H1 (cell line): ENCODE measurements around the gene CACNA1F. TPM values are rescaled to one million over a fixed set of nuclear protein-coding genes. Genes with fewer than 3 reads are reported as not detected.
A peak's percentile ranks its signal among the peaks of the same experiment; 100 is the strongest.

ENCODE experiments used
- CTCF ChIA-PET: fragments of 300-600 bp; sonication (Branson Sonifier 250); formaldehyde crosslinking; loops from one replicate; lab custom pipeline; 2021; ENCODE audit not compliant: partially characterized antibody; lab: Charles Lee
- POLR2A ChIA-PET: fragments of 300-600 bp; sonication (Branson Sonifier 250); formaldehyde crosslinking; loops from one replicate; lab custom pipeline; 2021; ENCODE audit warnings: inconsistent platforms; ENCODE audit not compliant: partially characterized antibody; lab: Charles Lee
- DNase-seq, 2 experiments: peaks; one replicate each; pipeline versions ENCODE4 v3.0.0 to v3.0.0-alpha.2; 2010 to 2022; ENCODE audit warnings: low spot score in 2 of 2, low read depth in 1 of 2, mixed read lengths in 1 of 2
- FAIRE-seq: peaks from 2 replicates; lab custom pipeline; 2011; peaks lifted over from hg19 to GRCh38; lab: Jason Lieb, UNC
- H2AFZ ChIP-seq: 2 replicates; pipeline ENCODE4 v1.8.1; 2012; ENCODE audit warnings: low read length, inconsistent platforms
- H2AK5ac ChIP-seq: 2 replicates; pipeline ENCODE4 v1.6.1; 2013; ENCODE audit warnings: low read depth, low read length
- H2BK120ac ChIP-seq: replicated peaks from 2 replicates; pipeline ENCODE3; 2013; ENCODE audit warnings: low read depth, low read length, inconsistent platforms
- H2BK12ac ChIP-seq: 2 replicates; pipeline ENCODE4 v1.6.1; 2013; ENCODE audit warnings: low read depth, low read length
- H2BK15ac ChIP-seq: 2 replicates; pipeline ENCODE4 v1.6.1; 2013; ENCODE audit warnings: low read length
- H2BK20ac ChIP-seq: 2 replicates; pipeline ENCODE4 v1.6.1; 2013; ENCODE audit warnings: low read length
- H2BK5ac ChIP-seq: 2 replicates; pipeline ENCODE4 v1.6.1; 2013; ENCODE audit warnings: low read depth, low read length
- H3K14ac ChIP-seq: 2 replicates; pipeline ENCODE4 v1.6.1; 2013; ENCODE audit warnings: inconsistent platforms; ENCODE audit not compliant: insufficient read length
- H3K18ac ChIP-seq: 2 replicates; pipeline ENCODE4 v1.6.1; 2013; ENCODE audit warnings: low read length; ENCODE audit errors: extremely low read depth
- H3K23ac ChIP-seq: 2 replicates; pipeline ENCODE4 v1.6.1; 2013; ENCODE audit warnings: inconsistent platforms; ENCODE audit not compliant: insufficient read length
- H3K23me2 ChIP-seq: 2 replicates; pipeline ENCODE4 v1.6.1; 2013; ENCODE audit warnings: low read depth, low read length
- H3K27ac ChIP-seq: 2 replicates; pipeline ENCODE4 v1.6.1; 2011; ENCODE audit warnings: low read depth, low read length, inconsistent platforms
- H3K27me3 ChIP-seq, 4 experiments: replicated peaks in 1 of 4; 1 replicate in 1 of 4; 2 replicates in 3 of 4; pipeline versions ENCODE4 v1.6.1 to v1.8.1; 2011 to 2013; ENCODE audit warnings: low read length in 3 of 4, mild to moderate bottlenecking in 3 of 4, inconsistent platforms in 2 of 4, mixed read lengths in 2 of 4, moderate library complexity in 1 of 4; ENCODE audit not compliant: control insufficient read depth in 3 of 4, insufficient read depth in 3 of 4; ENCODE audit errors: extremely low read depth in 1 of 4
- H3K36me3 ChIP-seq, 4 experiments: 2 replicates each; pipeline versions ENCODE4 v1.6.1 to v1.8.1; 2011 to 2013; ENCODE audit warnings: mild to moderate bottlenecking in 4 of 4, low read length in 3 of 4, moderate library complexity in 2 of 4, control low read depth in 1 of 4, inconsistent platforms in 1 of 4; ENCODE audit not compliant: insufficient read depth in 4 of 4, control insufficient read depth in 2 of 4
- H3K4ac ChIP-seq: replicated peaks from 2 replicates; pipeline ENCODE3; 2013; ENCODE audit warnings: low read length, low read depth, mixed read lengths, inconsistent platforms; ENCODE audit not compliant: insufficient read length
- H3K4me1 ChIP-seq, 4 experiments: replicated peaks in 1 of 4; 1 replicate in 1 of 4; 2 replicates in 3 of 4; pipeline versions ENCODE4 v1.6.1 to v1.8.1; 2011 to 2013; ENCODE audit warnings: low read length in 3 of 4, inconsistent platforms in 2 of 4, mixed read lengths in 1 of 4; ENCODE audit not compliant: insufficient read depth in 4 of 4, control insufficient read depth in 3 of 4
- H3K4me2 ChIP-seq, 2 experiments: 2 replicates each; pipeline versions ENCODE4 v1.6.1 to v1.8.1; 2011 to 2013; ENCODE audit warnings: low read depth in 2 of 2, low read length in 2 of 2, control low read depth in 1 of 2, inconsistent platforms in 1 of 2, mild to moderate bottlenecking in 1 of 2; ENCODE audit not compliant: insufficient read depth in 1 of 2
- H3K4me3 ChIP-seq, 4 experiments: fragments of 200-600, 300-600 bp in 1 of 4; sonication (generic), shearing (Covaris generic), sonication (Bioruptor Twin) in 1 of 4; 2 replicates each; pipeline versions ENCODE4 v1.5.1 to v1.8.1; 2011 to 2016; ENCODE audit warnings: low read length in 4 of 4, low read depth in 3 of 4, control low read depth in 2 of 4, inconsistent platforms in 2 of 4, mild to moderate bottlenecking in 2 of 4, mixed read lengths in 1 of 4, moderate library complexity in 1 of 4; ENCODE audit not compliant: insufficient read depth in 2 of 4; ENCODE audit errors: extremely low read depth in 1 of 4
- H3K56ac ChIP-seq: replicated peaks from 2 replicates; pipeline ENCODE3; 2013; ENCODE audit warnings: low read depth, mild to moderate bottlenecking, mixed read lengths, low read length, inconsistent platforms; ENCODE audit not compliant: insufficient read length
- H3K79me1 ChIP-seq: 2 replicates; pipeline ENCODE4 v1.6.1; 2013; ENCODE audit warnings: low read depth, low read length, control low read depth
- H3K79me2 ChIP-seq, 2 experiments: 2 replicates each; pipeline versions ENCODE4 v1.6.1 to v1.8.1; 2012 to 2013; ENCODE audit warnings: low read length in 2 of 2, mild to moderate bottlenecking in 2 of 2, inconsistent platforms in 1 of 2; ENCODE audit not compliant: insufficient read depth in 2 of 2, control insufficient read depth in 1 of 2
- H3K9ac ChIP-seq, 4 experiments: replicated peaks in 1 of 4; 1 replicate in 1 of 4; 2 replicates in 3 of 4; pipeline versions ENCODE4 v1.6.1 to v1.8.1; 2011 to 2013; ENCODE audit warnings: low read depth in 3 of 4, low read length in 3 of 4, control low read depth in 2 of 4, mild to moderate bottlenecking in 2 of 4, moderate library complexity in 2 of 4, inconsistent platforms in 1 of 4; ENCODE audit errors: extremely low read depth in 1 of 4
- H3K9me3 ChIP-seq, 2 experiments: 2 replicates each; pipeline versions ENCODE4 v1.6.1 to v1.8.1; 2012 to 2013; ENCODE audit warnings: mild to moderate bottlenecking in 2 of 2, moderate library complexity in 2 of 2, control low read depth in 1 of 2, inconsistent platforms in 1 of 2, low read depth in 1 of 2, low read length in 1 of 2, mixed read lengths in 1 of 2; ENCODE audit not compliant: insufficient read depth in 2 of 2
- H4K20me1 ChIP-seq, 2 experiments: replicated peaks in 1 of 2; 2 replicates each; pipeline versions ENCODE3 to v1.8.1; 2011 to 2013; ENCODE audit warnings: inconsistent platforms in 2 of 2, low read length in 2 of 2, mild to moderate bottlenecking in 1 of 2; ENCODE audit not compliant: insufficient read depth in 2 of 2, control insufficient read depth in 1 of 2
- H4K5ac ChIP-seq: 2 replicates; pipeline ENCODE4 v1.6.1; 2013; ENCODE audit warnings: low read length, low read depth, mixed read lengths, inconsistent platforms; ENCODE audit not compliant: insufficient read length
- H4K8ac ChIP-seq: 2 replicates; pipeline ENCODE4 v1.8.0; 2013; ENCODE audit warnings: mild to moderate bottlenecking, moderate library complexity, low read length, inconsistent platforms; ENCODE audit not compliant: insufficient read depth; ENCODE audit errors: extremely low read depth
- H4K91ac ChIP-seq: replicated peaks from 2 replicates; pipeline ENCODE3; 2013; ENCODE audit warnings: low read length, mixed read lengths, inconsistent platforms; ENCODE audit not compliant: insufficient read length
- MAFK ChIP-seq: IDR thresholded peaks from 2 replicates; pipeline ENCODE4 v1.6.1; 2012; ENCODE audit warnings: low read depth, mild to moderate bottlenecking, improper control_type of control experiment, low read length
- POLR2A ChIP-seq, 2 experiments: IDR thresholded peaks; 1 replicate in 1 of 2; 2 replicates in 1 of 2; pipeline ENCODE4 v1.6.1; 2011; ENCODE audit warnings: low read depth in 2 of 2, low read length in 2 of 2, mild to moderate bottlenecking in 2 of 2; ENCODE audit errors: control extremely low read depth in 1 of 2
- RBBP5 ChIP-seq: IDR thresholded peaks from 2 replicates; pipeline ENCODE4 v1.7.1; 2012; ENCODE audit warnings: low read depth, mild to moderate bottlenecking, inconsistent platforms, low read length, moderate library complexity, borderline replicate concordance
- SIN3A ChIP-seq, 2 experiments: IDR thresholded peaks in 1 of 2; conservative IDR thresholded peaks in 1 of 2; 2 replicates each; pipeline ENCODE4 v1.6.1; 2011 to 2012; ENCODE audit warnings: low read length in 2 of 2, improper control_type of control experiment in 1 of 2, low read depth in 1 of 2, mild to moderate bottlenecking in 1 of 2
- TBP ChIP-seq: IDR thresholded peaks from 2 replicates; pipeline ENCODE4 v1.6.1; 2011; ENCODE audit warnings: low read depth, low read length, improper control_type of control experiment
- ZNF274 ChIP-seq: IDR thresholded peaks from 2 replicates; pipeline ENCODE4 v1.7.0; 2012; ENCODE audit warnings: low read length, borderline replicate concordance; ENCODE audit errors: extremely low read depth
- WGBS, 2 experiments: shearing (Covaris generic) in 1 of 2; methylation state at CpG; one replicate each; pipeline versions ENCODE4 v1.1.6 to v1.1.7; 2013 to 2015; ENCODE audit warnings: low lambda C conversion rate in 2 of 2, mixed read lengths in 2 of 2, inconsistent platforms in 1 of 2, low coverage in 1 of 2, missing lambda C conversion rate in 1 of 2; ENCODE audit not compliant: insufficient replicate concordance in 2 of 2, insufficient coverage in 1 of 2, insufficient read length in 1 of 2; ENCODE audit errors: extremely low coverage in 1 of 2, missing lambda C conversion rate in 1 of 2; 5-methylcytosine and 5-hydroxymethylcytosine counted together
- polyA plus RNA-seq, 7 experiments: library from polyadenylated mRNA; depleted of rRNA in 3 of 7; stranded (reverse) in 5 of 7; unstranded in 2 of 7; fragments of >200 nt in 5 of 7; fragments of 200-250 nt in 2 of 7; gene quantifications; 1 replicate in 5 of 7; 2 replicates in 1 of 7; 4 replicates in 1 of 7; pipeline versions ENCODE4 v1.2.1 to v1.2.3, GENCODE V29; 2011 to 2013; ENCODE audit warnings: missing spikeins in 2 of 7, mixed read lengths in 2 of 7
- total RNA-seq: library from RNA; stranded (reverse); fragmentation: NEBNext Ultra II Directional; extraction: Animal tissue kit (Norgen Biotek cat#: 25700); gene quantifications from 2 replicates; pipeline ENCODE4 v1.2.1, GENCODE V29; 2021

The CACNA1F gene
- total and polyA plus RNA-seq, 2 of the 8 experiments (the other 6 are each of a cell fraction or from before 2014, with no cell fraction given), result 0.59 to 0.84 TPM

GRCh38 chrX:49269767-49270248 is 36.7 kb upstream of the CACNA1F start, which contains the start of gene PPP1R3F:
TSS of gene PPP1R3F (plus strand) at chrX:49269793. CDS start at chrX:49269870, 77 bp downstream.
- peaks cover 2% of the 10 kb centered on the region; the same call in 1 of the 2 replicates for H3K79me1 ChIP-seq
- peak within 1 kb of the TSS; percentile 95 for H3K18ac ChIP-seq
- H3K4ac ChIP-seq, result peak within 1 kb of the TSS; percentile 91
- no peak for DNase-seq
- peak within 1 kb of the TSS; percentile 74 to 93 for H3K4me2 ChIP-seq
- no peak within 1 kb of the TSS for H2BK15ac ChIP-seq
- peak within 1 kb of the TSS; percentile 99 for H2BK5ac ChIP-seq
- peak within 1 kb of the TSS; percentile 97 for H4K91ac ChIP-seq
- peak within 1 kb of the TSS; percentile 95 for H3K27ac ChIP-seq
- peak within 1 kb of the TSS; percentile 47 to 99 (median 73) for H3K4me3 ChIP-seq
- H4K8ac ChIP-seq, result peak within 1 kb of the TSS; percentile 100
- no peak within 1 kb of the TSS for H3K14ac ChIP-seq
- ChIA-PET CTCF (no interaction called here), POLR2A (interaction anchor here (0.6 to 1.4 kb wide), 4 partner anchors 17 to 79 kb away, joined by 3 to 7 read pairs (median 4); no protein-coding TSS in a partner anchor)
- H3K23me2 ChIP-seq, result no peaks in the 10 kb centered on the region; the same call in 1 of the 2 replicates
- H4K5ac ChIP-seq, result peak within 1 kb of the TSS; percentile 99
- H2AFZ ChIP-seq, result peak within 1 kb of the TSS; percentile 90; the same call in 1 of the 2 replicates
- no peak within 1 kb of the TSS for H3K23ac ChIP-seq
- H3K9ac ChIP-seq, result peak within 1 kb of the TSS; percentile 91 to 99 (median 97)
- H3K4me1 ChIP-seq, result peaks cover 0 to 14% (median 5%) of the 10 kb centered on the region in 4 experiments; a peak in 4 of 7 replicates
- H2AK5ac ChIP-seq, result 0 out of 2 replicates have a peak within 1 kb of the TSS, but pooled peaks have one; percentile 13
- no peak for FAIRE-seq
- H3K79me2 ChIP-seq, result peaks cover 12 to 38% of the 10 kb centered on the region in 2 experiments; a peak in 3 of 4 replicates
- no peaks in the 10 kb centered on the region for H3K9me3 ChIP-seq
- peak within 1 kb of the TSS; percentile 95; the same call in 1 of the 2 replicates for H2BK12ac ChIP-seq
- WGBS, 2 experiments, result no CpG with 5 or more reads among the region's 70 CpGs
- no peak within 1 kb of the TSS for H2BK20ac ChIP-seq
- no peaks in the 10 kb centered on the region for H3K36me3 ChIP-seq
- H2BK120ac ChIP-seq, result no peak within 1 kb of the TSS
- H3K27me3 ChIP-seq, result no peaks in the 10 kb centered on the region
- H3K56ac ChIP-seq, result peak within 1 kb of the TSS; percentile 79
- H4K20me1 ChIP-seq, result peaks cover 0 to 17% of the 10 kb centered on the region in 2 experiments
- TF ChIP-seq POLR2A (IDR thresholded peaks at IDR 0.05; ENCODE audit: control extremely low read depth in 1 of 2, low read depth in 2 of 2, low read length in 2 of 2) (peak in 1 of 2 experiments; percentile 69; a peak in 2 of 3 replicates), ZNF274 (no peak), TBP (no peak), SIN3A (conservative IDR thresholded peaks at IDR 0.05 in 1 of 2, IDR thresholded peaks at IDR 0.05 in 1 of 2; ENCODE audit: low read depth in 1 of 2, low read length in 2 of 2) (no peak), RBBP5 (no peak), MAFK (no peak)
